HCT116 (cell line): ENCODE measurements around the gene ANGPTL5. TPM values are rescaled to one million over a fixed set of nuclear protein-coding genes. Genes with fewer than 3 reads are reported as not detected.
A peak's percentile ranks its signal among the peaks of the same experiment; 100 is the strongest.

Source experiments
- ATAC-seq: fragments of 200-7000 bp; cut with Tn5 transposase; 2 replicates; pipeline ENCODE4 v1.9.1; 2020; ENCODE audit warnings: mild to moderate bottlenecking, moderate library complexity
- BruUV-seq: library from RNA; stranded (reverse); fragments of 400-500 nt; replicated peaks from 2 replicates; lab custom pipeline; 2021; lab: Mats Ljungman, UMichigan
- CTCF ChIA-PET: fragments of 300-600 bp; sonication (Branson Sonifier 250); formaldehyde crosslinking; loops from one replicate; lab custom pipeline; 2021; ENCODE audit warnings: antibody characterized with exemption; lab: Charles Lee
- POLR2A ChIA-PET: fragments of 300-600, 350-600 bp; sonication (Branson Sonifier 250); formaldehyde crosslinking; loops from one replicate; lab custom pipeline; 2021; ENCODE audit warnings: antibody characterized with exemption; lab: Charles Lee
- RAD21 ChIA-PET, 2 experiments: fragments of 300-600 bp; sonication (Branson Sonifier 250); formaldehyde crosslinking; loops; one replicate each; lab custom pipeline; 2023; ENCODE audit warnings: low total read pairs in 2 of 2; ENCODE audit not compliant: uncharacterized antibody in 2 of 2, unreplicated experiment in 2 of 2, low non-redundant PET in 1 of 2; lab: Charles Lee
- DNase-seq: peaks from one replicate; pipeline ENCODE4 v3.0.0-alpha.2; 2010; ENCODE audit warnings: low read depth, low spot score
- H2AFZ ChIP-seq: fragments of 200-600 bp; shearing (Covaris generic), sonication (generic); 2 replicates; pipeline ENCODE4 v1.6.1; 2017; ENCODE audit warnings: low read depth, mixed run types, mixed read lengths, antibody characterized with exemption, low read length; ENCODE audit not compliant: poor library complexity, severe bottlenecking
- H3K27ac ChIP-seq: 2 replicates; pipeline ENCODE4 v1.5.1; 2012; ENCODE audit warnings: low read depth, low read length
- H3K27me3 ChIP-seq: fragments of 200-600 bp; sonication (generic); 2 replicates; pipeline ENCODE4 v1.6.1; 2016; ENCODE audit warnings: mixed run types, low read length, mixed read lengths; ENCODE audit not compliant: insufficient read depth
- H3K36me3 ChIP-seq, 2 experiments: fragments of 200-500 bp in 1 of 2; fragments of 200-600 bp in 1 of 2; sonication (Bioruptor generic) in 1 of 2; sonication (generic) in 1 of 2; 2 replicates each; pipeline versions ENCODE4 v1.5.1 to v1.6.1; 2014 to 2016; ENCODE audit warnings: low read length in 2 of 2, inconsistent platforms in 1 of 2, mixed read lengths in 1 of 2, mixed run types in 1 of 2; ENCODE audit not compliant: insufficient read depth in 2 of 2, control insufficient read depth in 1 of 2
- H3K4me1 ChIP-seq, 2 experiments: fragments of 200-600 bp in 1 of 2; sonication (generic) in 1 of 2; 2 replicates each; pipeline versions ENCODE4 v1.5.1 to v1.6.1; 2012 to 2017; ENCODE audit warnings: low read length in 2 of 2, inconsistent platforms in 1 of 2, mild to moderate bottlenecking in 1 of 2, mixed read lengths in 1 of 2, mixed run types in 1 of 2, moderate library complexity in 1 of 2; ENCODE audit not compliant: insufficient read depth in 2 of 2, control insufficient read depth in 1 of 2
- H3K4me2 ChIP-seq: fragments of 200-600 bp; sonication (generic); 2 replicates; pipeline ENCODE4 v1.6.1; 2017; ENCODE audit warnings: mixed run types, low read length, mixed read lengths
- H3K4me3 ChIP-seq, 2 experiments: fragments of 200-600 bp in 1 of 2; sonication (generic) in 1 of 2; replicated peaks in 1 of 2; 2 replicates each; pipeline ENCODE4 v1.5.1; 2011 to 2016; ENCODE audit warnings: low read length in 2 of 2, control low read depth in 1 of 2, low read depth in 1 of 2, mild to moderate bottlenecking in 1 of 2, mixed read lengths in 1 of 2, mixed run types in 1 of 2
- H3K79me2 ChIP-seq: fragments of 200-600 bp; sonication (generic); 2 replicates; pipeline ENCODE4 v1.6.1; 2017; ENCODE audit warnings: mild to moderate bottlenecking, mixed run types, low read length, moderate library complexity, mixed read lengths; ENCODE audit not compliant: insufficient read depth
- H3K9ac ChIP-seq: fragments of 200-600 bp; sonication (generic); 2 replicates; pipeline ENCODE4 v1.6.1; 2016; ENCODE audit warnings: low read length, mixed read lengths
- H3K9me2 ChIP-seq: fragments of 200-600 bp; sonication (generic), shearing (Covaris generic); 2 replicates; pipeline ENCODE4 v1.6.1; 2017; ENCODE audit warnings: mixed run types, mild to moderate bottlenecking, moderate library complexity; ENCODE audit not compliant: insufficient read depth
- H3K9me3 ChIP-seq, 2 experiments: fragments of 200-500 bp in 1 of 2; fragments of 200-600 bp in 1 of 2; sonication (Bioruptor generic) in 1 of 2; sonication (generic) in 1 of 2; 2 replicates each; pipeline ENCODE4 v1.6.1; 2014 to 2017; ENCODE audit warnings: low read length in 2 of 2, mixed read lengths in 2 of 2, inconsistent platforms in 1 of 2, low read depth in 1 of 2, mild to moderate bottlenecking in 1 of 2, mixed run types in 1 of 2, moderate library complexity in 1 of 2; ENCODE audit not compliant: control insufficient read depth in 1 of 2, insufficient read depth in 1 of 2
- H4K20me1 ChIP-seq: fragments of 200-600 bp; sonication (generic), shearing (Covaris generic); 2 replicates; pipeline ENCODE4 v1.6.1; 2017; ENCODE audit warnings: mixed run types, mild to moderate bottlenecking, moderate library complexity; ENCODE audit not compliant: insufficient read depth
- CEBPB ChIP-seq: IDR thresholded peaks from 2 replicates; pipeline ENCODE4 v1.6.1; 2012; ENCODE audit warnings: low read depth
- EGR1 ChIP-seq: IDR thresholded peaks from 2 replicates; pipeline ENCODE4 v1.6.1; 2012; ENCODE audit warnings: low read depth
- ELF1 ChIP-seq: IDR thresholded peaks from 2 replicates; pipeline ENCODE4 v1.6.1; 2012; ENCODE audit warnings: low read depth, borderline replicate concordance
- EZH2phosphoT487 ChIP-seq: fragments of 200-600 bp; IDR thresholded peaks from 2 replicates; pipeline ENCODE4 v1.6.1; 2018; ENCODE audit warnings: antibody characterized with exemption, borderline replicate concordance
- FOSL1 ChIP-seq: IDR thresholded peaks from 2 replicates; pipeline ENCODE4 v1.6.1; 2012; ENCODE audit warnings: low read depth
- JUND ChIP-seq: IDR thresholded peaks from 2 replicates; pipeline ENCODE4 v1.6.1; 2012
- POLR2A ChIP-seq: IDR thresholded peaks from 2 replicates; pipeline ENCODE4 v1.7.0; 2011; ENCODE audit warnings: borderline replicate concordance; ENCODE audit not compliant: insufficient read depth, insufficient read length; ENCODE audit errors: extremely low read depth
- RAD21 ChIP-seq: IDR thresholded peaks from 2 replicates; pipeline ENCODE4 v1.6.1; 2012; ENCODE audit warnings: low read depth, mild to moderate bottlenecking
- SIN3A ChIP-seq: IDR thresholded peaks from 2 replicates; pipeline ENCODE4 v1.6.1; 2012; ENCODE audit warnings: low read depth
- SP1 ChIP-seq: IDR thresholded peaks from 2 replicates; pipeline ENCODE4 v1.6.1; 2012; ENCODE audit warnings: low read depth
- SRF ChIP-seq: IDR thresholded peaks from 2 replicates; pipeline ENCODE4 v1.6.1; 2012; ENCODE audit warnings: low read depth
- TCF7L2 ChIP-seq: IDR thresholded peaks from 2 replicates; pipeline ENCODE4 v1.7.0; 2011; ENCODE audit warnings: borderline replicate concordance, inconsistent platforms; ENCODE audit not compliant: insufficient read depth, insufficient read length; ENCODE audit errors: extremely low read depth
- YY1 ChIP-seq: IDR thresholded peaks from 2 replicates; pipeline ENCODE4 v1.6.1; 2011; ENCODE audit warnings: low read length, low read depth, moderate library complexity, mild to moderate bottlenecking; ENCODE audit not compliant: insufficient replicate concordance; ENCODE audit errors: extremely low read depth
- ZFX ChIP-seq: fragments of 450-650 bp; IDR thresholded peaks from 2 replicates; pipeline ENCODE4 v1.6.1; 2017
- intact Hi-C: fragments of 100-400 bp; cut with micrococcal nuclease; formaldehyde crosslinking; loops from 2 replicates; pipeline ENCODE4 v1.10.0; 2022
- total RNA-seq: library from RNA; stranded (reverse); gene quantifications from one replicate; pipeline ENCODE4 v1.2.1, GENCODE V29; 2021; ENCODE audit not compliant: unreplicated experiment
- TF ChIP-seq, protein P1 (sequence below), 3 experiments: fragments of 200-600 bp in 1 of 3; sonication (generic) in 1 of 3; IDR thresholded peaks in 2 of 3; conservative IDR thresholded peaks in 1 of 3; 2 replicates each; pipeline ENCODE4 v1.5.1; 2012 to 2017; ENCODE audit warnings: low read depth in 2 of 3, low read length in 2 of 3, antibody characterized with exemption in 1 of 3, borderline replicate concordance in 1 of 3, control low read depth in 1 of 3, mild to moderate bottlenecking in 1 of 3, mixed read lengths in 1 of 3, mixed run types in 1 of 3, moderate library complexity in 1 of 3; ENCODE audit not compliant: insufficient read depth in 1 of 3
- TF ChIP-seq, protein P2 (sequence below): IDR thresholded peaks from 2 replicates; pipeline ENCODE4 v1.6.1; 2011; ENCODE audit warnings: mild to moderate bottlenecking, low read length, moderate library complexity; ENCODE audit not compliant: insufficient replicate concordance; ENCODE audit errors: extremely low read depth
- TF ChIP-seq, protein P3 (sequence below): IDR thresholded peaks from 2 replicates; pipeline ENCODE4 v1.6.1; 2012; ENCODE audit warnings: low read depth
- TF ChIP-seq, protein P4 (sequence below): IDR thresholded peaks from 2 replicates; pipeline ENCODE4 v1.6.1; 2012
- TF ChIP-seq, protein P5 (sequence below): IDR thresholded peaks from 2 replicates; pipeline ENCODE4 v1.6.1; 2012

Gene ANGPTL5
- total RNA-seq, 1 experiment from 2014 or later, result not detected

- Histone ChIP-seq H3K36me3 (no peaks in the 10 kb centered on the region), H3K9me3 (no peaks in the 10 kb centered on the region), H3K27ac (no peak overlapping the region), H3K9me2 (no peaks in the 10 kb centered on the region), H3K9ac (no peak overlapping the region), H3K4me1 (peaks cover 0 to 3% of the 10 kb centered on the region in 2 experiments; a peak in 2 of 4 replicates), H3K4me2 (no peak overlapping the region), H2AFZ (peak overlapping the region; percentile 74), H4K20me1 (no peaks in the 10 kb centered on the region), H3K27me3 (no peaks in the 10 kb centered on the region), H3K79me2 (no peaks in the 10 kb centered on the region), H3K4me3 (no peak overlapping the region)
- DNase-seq, result no peak
- POLR2A ChIA-PET, result no interaction called here
- no peak for TF ChIP-seq FOSL1
- TF ChIP-seq, protein P1, sequence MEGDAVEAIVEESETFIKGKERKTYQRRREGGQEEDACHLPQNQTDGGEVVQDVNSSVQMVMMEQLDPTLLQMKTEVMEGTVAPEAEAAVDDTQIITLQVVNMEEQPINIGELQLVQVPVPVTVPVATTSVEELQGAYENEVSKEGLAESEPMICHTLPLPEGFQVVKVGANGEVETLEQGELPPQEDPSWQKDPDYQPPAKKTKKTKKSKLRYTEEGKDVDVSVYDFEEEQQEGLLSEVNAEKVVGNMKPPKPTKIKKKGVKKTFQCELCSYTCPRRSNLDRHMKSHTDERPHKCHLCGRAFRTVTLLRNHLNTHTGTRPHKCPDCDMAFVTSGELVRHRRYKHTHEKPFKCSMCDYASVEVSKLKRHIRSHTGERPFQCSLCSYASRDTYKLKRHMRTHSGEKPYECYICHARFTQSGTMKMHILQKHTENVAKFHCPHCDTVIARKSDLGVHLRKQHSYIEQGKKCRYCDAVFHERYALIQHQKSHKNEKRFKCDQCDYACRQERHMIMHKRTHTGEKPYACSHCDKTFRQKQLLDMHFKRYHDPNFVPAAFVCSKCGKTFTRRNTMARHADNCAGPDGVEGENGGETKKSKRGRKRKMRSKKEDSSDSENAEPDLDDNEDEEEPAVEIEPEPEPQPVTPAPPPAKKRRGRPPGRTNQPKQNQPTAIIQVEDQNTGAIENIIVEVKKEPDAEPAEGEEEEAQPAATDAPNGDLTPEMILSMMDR (IDR thresholded peaks at IDR 0.05 in 2 of 3, conservative IDR thresholded peaks at IDR 0.05 in 1 of 3; ENCODE audit: borderline replicate concordance in 1 of 3, insufficient read depth in 1 of 3, low read depth in 2 of 3, low read length in 2 of 3), result no peak
- TF ChIP-seq SP1, result no peak
- TF ChIP-seq, protein P2, sequence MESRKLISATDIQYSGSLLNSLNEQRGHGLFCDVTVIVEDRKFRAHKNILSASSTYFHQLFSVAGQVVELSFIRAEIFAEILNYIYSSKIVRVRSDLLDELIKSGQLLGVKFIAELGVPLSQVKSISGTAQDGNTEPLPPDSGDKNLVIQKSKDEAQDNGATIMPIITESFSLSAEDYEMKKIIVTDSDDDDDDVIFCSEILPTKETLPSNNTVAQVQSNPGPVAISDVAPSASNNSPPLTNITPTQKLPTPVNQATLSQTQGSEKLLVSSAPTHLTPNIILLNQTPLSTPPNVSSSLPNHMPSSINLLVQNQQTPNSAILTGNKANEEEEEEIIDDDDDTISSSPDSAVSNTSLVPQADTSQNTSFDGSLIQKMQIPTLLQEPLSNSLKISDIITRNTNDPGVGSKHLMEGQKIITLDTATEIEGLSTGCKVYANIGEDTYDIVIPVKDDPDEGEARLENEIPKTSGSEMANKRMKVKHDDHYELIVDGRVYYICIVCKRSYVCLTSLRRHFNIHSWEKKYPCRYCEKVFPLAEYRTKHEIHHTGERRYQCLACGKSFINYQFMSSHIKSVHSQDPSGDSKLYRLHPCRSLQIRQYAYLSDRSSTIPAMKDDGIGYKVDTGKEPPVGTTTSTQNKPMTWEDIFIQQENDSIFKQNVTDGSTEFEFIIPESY, result no peak
- TF ChIP-seq, protein P3, sequence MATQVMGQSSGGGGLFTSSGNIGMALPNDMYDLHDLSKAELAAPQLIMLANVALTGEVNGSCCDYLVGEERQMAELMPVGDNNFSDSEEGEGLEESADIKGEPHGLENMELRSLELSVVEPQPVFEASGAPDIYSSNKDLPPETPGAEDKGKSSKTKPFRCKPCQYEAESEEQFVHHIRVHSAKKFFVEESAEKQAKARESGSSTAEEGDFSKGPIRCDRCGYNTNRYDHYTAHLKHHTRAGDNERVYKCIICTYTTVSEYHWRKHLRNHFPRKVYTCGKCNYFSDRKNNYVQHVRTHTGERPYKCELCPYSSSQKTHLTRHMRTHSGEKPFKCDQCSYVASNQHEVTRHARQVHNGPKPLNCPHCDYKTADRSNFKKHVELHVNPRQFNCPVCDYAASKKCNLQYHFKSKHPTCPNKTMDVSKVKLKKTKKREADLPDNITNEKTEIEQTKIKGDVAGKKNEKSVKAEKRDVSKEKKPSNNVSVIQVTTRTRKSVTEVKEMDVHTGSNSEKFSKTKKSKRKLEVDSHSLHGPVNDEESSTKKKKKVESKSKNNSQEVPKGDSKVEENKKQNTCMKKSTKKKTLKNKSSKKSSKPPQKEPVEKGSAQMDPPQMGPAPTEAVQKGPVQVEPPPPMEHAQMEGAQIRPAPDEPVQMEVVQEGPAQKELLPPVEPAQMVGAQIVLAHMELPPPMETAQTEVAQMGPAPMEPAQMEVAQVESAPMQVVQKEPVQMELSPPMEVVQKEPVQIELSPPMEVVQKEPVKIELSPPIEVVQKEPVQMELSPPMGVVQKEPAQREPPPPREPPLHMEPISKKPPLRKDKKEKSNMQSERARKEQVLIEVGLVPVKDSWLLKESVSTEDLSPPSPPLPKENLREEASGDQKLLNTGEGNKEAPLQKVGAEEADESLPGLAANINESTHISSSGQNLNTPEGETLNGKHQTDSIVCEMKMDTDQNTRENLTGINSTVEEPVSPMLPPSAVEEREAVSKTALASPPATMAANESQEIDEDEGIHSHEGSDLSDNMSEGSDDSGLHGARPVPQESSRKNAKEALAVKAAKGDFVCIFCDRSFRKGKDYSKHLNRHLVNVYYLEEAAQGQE, result no peak
- TF ChIP-seq JUND, result no peak
- TF ChIP-seq, protein P4, sequence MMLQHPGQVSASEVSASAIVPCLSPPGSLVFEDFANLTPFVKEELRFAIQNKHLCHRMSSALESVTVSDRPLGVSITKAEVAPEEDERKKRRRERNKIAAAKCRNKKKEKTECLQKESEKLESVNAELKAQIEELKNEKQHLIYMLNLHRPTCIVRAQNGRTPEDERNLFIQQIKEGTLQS, result no peak
- TF ChIP-seq EZH2phosphoT487, result no peak
- TF ChIP-seq, protein P5, sequence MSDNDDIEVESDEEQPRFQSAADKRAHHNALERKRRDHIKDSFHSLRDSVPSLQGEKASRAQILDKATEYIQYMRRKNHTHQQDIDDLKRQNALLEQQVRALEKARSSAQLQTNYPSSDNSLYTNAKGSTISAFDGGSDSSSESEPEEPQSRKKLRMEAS, result no peak
- no peak for TF ChIP-seq RAD21
- no peak for TF ChIP-seq ELF1
- TF ChIP-seq POLR2A, result no peak
- no peak for TF ChIP-seq YY1
- no peak for TF ChIP-seq CEBPB
- no peak for TF ChIP-seq TCF7L2
- no peak for TF ChIP-seq SRF
- no peak for TF ChIP-seq ZFX
- no peak for TF ChIP-seq SIN3A
- TF ChIP-seq EGR1, result no peak
- no peak for ATAC-seq
- RAD21 ChIA-PET, result no interaction called here
- CTCF ChIA-PET, result no interaction called here
- no TSS peak for BruUV-seq
- intact Hi-C loops, result no loop called here
Observed at GRCh38 chr11:101907815-101908214, 8.5 kb downstream of the ANGPTL5 start.
